ENCODE data around the gene ITPRIP. TPM values are rescaled to one million over a fixed set of nuclear protein-coding genes. Genes with fewer than 3 reads are reported as not detected.

ITPRIP gene
- total RNA-seq, 1 donor from 2014 or later = 4.2 TPM

DNA sequence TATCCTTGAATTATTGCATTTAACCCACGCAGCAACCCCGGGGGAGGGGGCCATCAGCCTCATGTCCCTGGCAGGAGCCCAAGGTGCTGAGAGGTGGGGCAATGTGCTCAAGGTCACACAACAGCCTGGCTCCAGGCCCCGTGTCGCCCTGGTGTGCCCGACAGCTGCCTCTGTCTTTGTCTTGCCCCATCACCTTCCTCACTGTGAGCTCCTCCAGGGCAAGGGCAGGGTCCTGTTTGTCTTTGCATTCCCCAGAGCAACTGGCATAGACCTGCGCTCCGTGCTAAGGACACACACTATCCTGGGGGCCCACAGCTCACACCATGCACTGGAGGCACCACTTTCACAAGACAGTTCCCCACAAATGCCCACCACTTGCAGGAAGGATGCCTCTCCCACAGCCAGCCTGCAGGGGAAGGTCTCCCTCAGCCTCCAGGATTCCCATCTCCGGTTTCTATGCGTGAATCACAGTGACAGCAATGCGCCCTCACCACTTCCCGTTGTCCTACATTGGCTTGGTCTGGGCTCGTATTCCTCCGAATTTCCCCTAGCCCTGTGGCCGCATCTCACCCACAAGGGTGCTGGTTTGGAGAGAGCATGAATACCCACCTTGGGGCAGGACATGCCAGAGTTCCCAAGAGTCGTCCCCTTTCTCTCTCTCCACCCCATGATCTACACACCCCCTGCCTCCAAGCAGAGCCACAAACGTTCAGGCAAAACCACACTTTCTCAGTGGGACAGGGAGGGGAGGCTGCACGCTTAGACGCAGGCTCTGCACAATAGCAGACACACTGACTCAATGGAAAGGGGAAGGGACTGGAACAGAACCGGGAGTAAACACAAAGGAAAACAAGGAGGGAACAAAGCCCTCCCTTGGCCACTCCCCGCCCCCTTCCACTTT lies 10.3 kb downstream of the ITPRIP start:
- no peaks in the 10 kb centered on the region for H3K27me3 ChIP-seq (ENCODE audit: control insufficient read depth in 3 of 3, insufficient read depth in 3 of 3, low read length in 3 of 3)
- H3K9me3 ChIP-seq (ENCODE audit: control insufficient read depth in 3 of 3, low read length in 3 of 3) = no peaks in the 10 kb centered on the region
- H3K36me3 ChIP-seq (ENCODE audit: control insufficient read depth in 3 of 3, insufficient read depth in 3 of 3, low read length in 3 of 3) = no peaks in the 10 kb centered on the region
- H3K9ac ChIP-seq (ENCODE audit: low read depth in 1 of 3, low read length in 3 of 3) = peak overlapping the region; percentile 48 to 71 (median 54)
- H3K4me1 ChIP-seq (ENCODE audit: control insufficient read depth in 3 of 3, insufficient read depth in 3 of 3, low read length in 3 of 3) = peaks cover 69 to 96% (median 93%) of the 10 kb centered on the region in 3 donors
- H3K27ac ChIP-seq (ENCODE audit: low read depth, low read length) = peak overlapping the region; percentile 79
- peak overlapping the region; percentile 46 to 52 (median 48) for H3K4me3 ChIP-seq (ENCODE audit: low read length in 3 of 3)

DNA sequence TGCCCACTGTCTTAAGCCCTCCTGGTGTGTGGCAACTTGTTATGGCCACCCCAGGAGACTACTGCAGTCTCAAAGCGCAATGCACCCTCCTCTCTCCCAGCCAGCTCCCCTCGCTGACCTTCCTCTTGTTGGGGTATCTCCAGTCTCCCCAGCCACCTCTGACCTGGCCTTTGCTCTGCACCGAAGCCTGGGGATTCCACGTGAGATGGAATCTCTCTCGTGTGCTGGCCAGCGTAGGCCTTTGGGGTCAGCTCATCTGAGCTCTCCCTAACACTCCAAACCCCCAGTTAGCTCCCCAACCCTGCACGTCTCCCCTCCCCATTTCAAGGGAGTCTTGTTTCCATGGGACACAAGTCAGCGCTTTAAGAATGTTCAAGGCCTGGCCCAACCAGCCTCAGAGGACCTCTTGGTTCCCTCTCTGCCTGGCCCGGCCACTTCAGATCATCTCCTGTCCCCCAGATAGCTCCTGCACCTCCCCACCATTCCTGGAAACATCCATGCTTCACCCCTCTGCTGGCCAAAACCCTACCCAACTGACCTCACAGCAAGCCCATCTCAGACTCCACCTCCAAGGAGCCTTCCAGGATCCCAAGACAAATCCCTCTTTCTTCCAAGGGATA lies 11.2 kb downstream of the ITPRIP start:
- Histone ChIP-seq H3K4me1 (ENCODE audit: control insufficient read depth in 3 of 3, insufficient read depth in 3 of 3, low read length in 3 of 3) (peaks cover 72 to 96% (median 94%) of the 10 kb centered on the region in 3 donors), H3K9ac (ENCODE audit: low read depth in 1 of 3, low read length in 3 of 3) (peak overlapping the region in 1 of 3 donors; percentile 54)

DNA sequence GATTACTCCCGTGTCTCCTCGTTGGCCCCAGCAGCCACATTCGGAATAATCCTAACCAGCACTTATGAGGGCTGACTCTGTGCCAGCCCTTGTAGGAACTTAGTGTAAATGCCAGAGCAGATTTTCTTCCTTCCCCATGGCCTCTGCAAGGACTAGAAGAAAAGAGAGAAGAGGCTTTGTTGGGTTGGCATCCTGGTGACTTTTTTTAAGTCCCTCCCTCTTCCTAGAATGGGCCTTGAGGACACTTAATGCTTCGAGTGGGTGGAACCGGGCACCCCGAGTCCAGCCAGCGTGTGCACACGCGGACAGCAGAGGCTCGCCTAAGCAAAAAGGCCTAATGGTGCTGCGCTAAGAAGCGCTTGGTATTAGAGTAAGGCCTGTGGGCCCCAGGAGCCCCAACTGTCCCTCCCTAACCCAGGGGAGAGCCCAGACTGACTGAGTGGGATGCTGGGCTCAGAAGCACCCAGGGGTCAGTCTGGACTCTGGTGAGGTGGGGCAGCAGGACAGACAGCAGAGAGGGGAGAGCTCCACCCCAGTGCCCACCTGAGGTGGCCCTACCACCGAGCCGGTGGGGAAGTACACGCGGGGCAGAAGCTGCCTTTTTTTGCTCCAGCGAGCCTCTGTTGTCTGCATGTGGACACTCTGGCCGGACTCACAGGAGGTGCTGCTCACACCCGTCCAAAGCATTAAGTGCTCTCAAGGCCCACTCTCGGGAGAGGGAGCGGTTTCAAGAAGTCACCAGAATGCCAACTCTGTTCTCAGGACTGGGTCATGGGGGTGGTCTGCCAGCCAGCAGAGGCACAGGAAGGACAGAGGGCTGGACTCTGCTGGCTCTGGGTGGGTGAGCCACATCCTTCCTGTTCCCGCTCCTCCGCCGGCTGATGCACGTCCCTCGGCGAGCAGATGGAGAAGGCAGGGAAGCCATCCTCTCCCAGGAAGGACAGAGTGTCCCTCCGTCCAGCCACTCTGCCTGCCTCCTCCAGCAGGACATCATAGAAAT lies 12.5 kb downstream of the ITPRIP start:
- no peaks in the 10 kb centered on the region for H3K36me3 ChIP-seq (ENCODE audit: control insufficient read depth in 3 of 3, insufficient read depth in 3 of 3, low read length in 3 of 3)
- H3K9ac ChIP-seq (ENCODE audit: low read depth in 1 of 3, low read length in 3 of 3) = peak overlapping the region in 1 of 3 donors; percentile 25
- peaks cover 78 to 100% (median 94%) of the 10 kb centered on the region in 3 donors for H3K4me1 ChIP-seq (ENCODE audit: control insufficient read depth in 3 of 3, insufficient read depth in 3 of 3, low read length in 3 of 3)
- H3K9me3 ChIP-seq (ENCODE audit: control insufficient read depth in 3 of 3, low read length in 3 of 3) = no peaks in the 10 kb centered on the region
- peak overlapping the region; percentile 45 for H3K27ac ChIP-seq (ENCODE audit: low read depth, low read length)
- no peak overlapping the region for H3K4me3 ChIP-seq (ENCODE audit: low read length in 3 of 3)
- H3K27me3 ChIP-seq (ENCODE audit: control insufficient read depth in 3 of 3, insufficient read depth in 3 of 3, low read length in 3 of 3) = no peaks in the 10 kb centered on the region

More for the DNA sequence above, 11.2 kb downstream of the ITPRIP start:
- no peaks in the 10 kb centered on the region for H3K9me3 ChIP-seq (ENCODE audit: control insufficient read depth in 3 of 3, low read length in 3 of 3)
- H3K27ac ChIP-seq (ENCODE audit: low read depth, low read length) = peak overlapping the region; percentile 79
- H3K27me3 ChIP-seq (ENCODE audit: control insufficient read depth in 3 of 3, insufficient read depth in 3 of 3, low read length in 3 of 3) = no peaks in the 10 kb centered on the region
- H3K36me3 ChIP-seq (ENCODE audit: control insufficient read depth in 3 of 3, insufficient read depth in 3 of 3, low read length in 3 of 3) = no peaks in the 10 kb centered on the region
- H3K4me3 ChIP-seq (ENCODE audit: low read length in 3 of 3) = no peak overlapping the region

DNA sequence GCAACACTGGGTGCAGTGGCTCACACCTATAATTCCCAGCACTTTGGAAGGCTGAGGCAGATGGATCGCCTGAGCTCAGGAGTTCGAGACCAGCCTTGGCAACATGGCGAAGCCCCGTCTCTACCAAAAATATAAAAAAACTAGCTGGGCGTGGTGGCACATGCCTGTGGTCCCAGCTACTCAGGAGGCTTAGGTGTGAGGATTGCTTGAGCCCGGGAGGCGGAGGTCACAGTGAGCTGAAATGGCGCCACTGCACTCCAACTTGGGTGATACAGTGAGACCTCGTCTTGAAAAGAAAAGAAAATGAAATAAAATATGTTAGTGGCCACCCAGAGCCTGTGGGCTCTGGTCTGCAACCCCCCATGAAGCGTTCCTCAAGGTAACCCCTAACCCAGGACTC lies 13.3 kb downstream of the ITPRIP start:
- H3K9me3 ChIP-seq (ENCODE audit: control insufficient read depth in 3 of 3, low read length in 3 of 3) = no peaks in the 10 kb centered on the region
- H3K4me1 ChIP-seq (ENCODE audit: control insufficient read depth in 3 of 3, insufficient read depth in 3 of 3, low read length in 3 of 3) = peaks cover 72 to 96% (median 87%) of the 10 kb centered on the region in 3 donors
- no peak overlapping the region for H3K27ac ChIP-seq (ENCODE audit: low read depth, low read length)
- H3K36me3 ChIP-seq (ENCODE audit: control insufficient read depth in 3 of 3, insufficient read depth in 3 of 3, low read length in 3 of 3) = no peaks in the 10 kb centered on the region
- no peak overlapping the region for H3K4me3 ChIP-seq (ENCODE audit: low read length in 3 of 3)
- no peaks in the 10 kb centered on the region for H3K27me3 ChIP-seq (ENCODE audit: control insufficient read depth in 3 of 3, insufficient read depth in 3 of 3, low read length in 3 of 3)
- H3K9ac ChIP-seq (ENCODE audit: low read depth in 1 of 3, low read length in 3 of 3) = no peak overlapping the region

DNA sequence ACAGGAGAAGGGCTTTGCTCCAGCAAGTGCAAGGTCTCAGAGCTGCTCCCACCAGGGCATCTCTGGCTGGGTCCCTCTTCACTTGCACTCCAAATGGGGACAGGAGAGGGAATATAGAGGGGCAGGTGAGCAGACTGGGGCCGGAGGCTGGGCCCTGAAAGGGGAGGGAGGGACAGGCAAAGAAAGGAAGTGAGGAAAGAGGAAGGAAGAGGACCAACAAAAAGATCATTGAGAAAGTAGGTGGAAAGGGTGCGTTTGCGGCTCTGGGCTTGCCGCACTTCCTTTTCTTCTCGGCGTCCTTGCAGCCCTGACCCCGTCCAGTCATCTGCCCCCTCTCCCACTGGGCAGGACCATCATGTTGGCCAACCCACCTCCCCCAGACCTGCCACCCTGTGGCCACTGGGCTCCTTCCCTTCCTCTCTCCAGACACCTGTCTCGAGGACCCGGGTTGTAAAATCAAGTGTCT lies 14.0 kb downstream of the ITPRIP start:
- no peak overlapping the region for H3K27ac ChIP-seq (ENCODE audit: low read depth, low read length)
- H3K27me3 ChIP-seq (ENCODE audit: control insufficient read depth in 3 of 3, insufficient read depth in 3 of 3, low read length in 3 of 3) = no peaks in the 10 kb centered on the region
- H3K4me1 ChIP-seq (ENCODE audit: control insufficient read depth in 3 of 3, insufficient read depth in 3 of 3, low read length in 3 of 3) = peaks cover 70 to 96% (median 86%) of the 10 kb centered on the region in 3 donors
- H3K9me3 ChIP-seq (ENCODE audit: control insufficient read depth in 3 of 3, low read length in 3 of 3) = no peaks in the 10 kb centered on the region
- peak overlapping the region in 1 of 3 donors; percentile 16 for H3K9ac ChIP-seq (ENCODE audit: low read depth in 1 of 3, low read length in 3 of 3)
- H3K4me3 ChIP-seq (ENCODE audit: low read length in 3 of 3) = no peak overlapping the region
- no peaks in the 10 kb centered on the region for H3K36me3 ChIP-seq (ENCODE audit: control insufficient read depth in 3 of 3, insufficient read depth in 3 of 3, low read length in 3 of 3)

DNA sequence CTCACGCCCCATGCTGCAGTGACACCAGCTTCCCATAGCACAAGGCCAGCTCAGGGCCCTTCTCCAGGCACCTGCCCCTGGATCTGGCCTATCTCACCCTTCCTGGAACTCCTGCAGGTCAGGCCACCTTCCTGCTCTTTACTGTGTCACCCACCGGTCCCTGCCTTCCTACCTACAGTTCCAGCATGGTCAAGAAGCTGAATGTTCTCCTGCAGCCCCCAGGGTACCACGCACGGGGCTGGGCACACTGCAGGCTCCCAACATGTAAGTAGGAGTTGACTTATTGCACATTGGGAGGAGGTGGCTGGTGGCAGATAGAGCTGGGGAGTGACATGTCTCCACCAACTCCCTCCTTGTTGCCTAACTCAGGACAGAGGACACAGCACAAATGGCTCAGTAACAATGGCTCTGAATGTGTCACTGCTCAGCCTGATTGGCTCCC lies 14.5 kb downstream of the ITPRIP start:
- H3K9ac ChIP-seq (ENCODE audit: low read depth in 1 of 3, low read length in 3 of 3) = peak overlapping the region in 1 of 3 donors; percentile 16
- H3K4me1 ChIP-seq (ENCODE audit: control insufficient read depth in 3 of 3, insufficient read depth in 3 of 3, low read length in 3 of 3) = peaks cover 70 to 96% (median 86%) of the 10 kb centered on the region in 3 donors
- H3K27ac ChIP-seq (ENCODE audit: low read depth, low read length) = no peak overlapping the region
- H3K36me3 ChIP-seq (ENCODE audit: control insufficient read depth in 3 of 3, insufficient read depth in 3 of 3, low read length in 3 of 3) = no peaks in the 10 kb centered on the region
- no peaks in the 10 kb centered on the region for H3K27me3 ChIP-seq (ENCODE audit: control insufficient read depth in 3 of 3, insufficient read depth in 3 of 3, low read length in 3 of 3)
- no peaks in the 10 kb centered on the region for H3K9me3 ChIP-seq (ENCODE audit: control insufficient read depth in 3 of 3, low read length in 3 of 3)
- H3K4me3 ChIP-seq (ENCODE audit: low read length in 3 of 3) = no peak overlapping the region

DNA sequence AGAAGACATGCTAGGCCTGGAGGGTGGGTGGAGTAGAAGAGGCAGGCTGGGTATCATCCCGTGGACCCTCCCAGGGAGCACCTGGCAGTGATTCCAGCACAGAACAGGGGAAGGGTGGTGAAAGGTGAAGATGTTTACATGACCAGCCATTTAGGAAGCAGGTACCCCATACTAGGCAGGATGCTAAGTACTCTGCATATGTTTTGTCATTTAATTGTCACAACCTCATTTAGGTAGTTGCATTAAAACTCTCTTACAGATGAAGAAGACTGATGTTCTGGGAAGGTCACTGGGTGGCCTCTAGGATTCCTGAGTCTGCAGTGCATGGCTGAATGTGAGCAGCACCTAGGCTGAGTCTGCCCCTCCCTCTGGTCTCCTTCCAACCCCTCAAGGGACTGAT lies 15.2 kb downstream of the ITPRIP start:
- Histone ChIP-seq H3K4me1 (ENCODE audit: control insufficient read depth in 3 of 3, insufficient read depth in 3 of 3, low read length in 3 of 3) (peaks cover 63 to 94% (median 85%) of the 10 kb centered on the region in 3 donors), H3K27me3 (ENCODE audit: control insufficient read depth in 3 of 3, insufficient read depth in 3 of 3, low read length in 3 of 3) (no peaks in the 10 kb centered on the region), H3K9ac (ENCODE audit: low read depth in 1 of 3, low read length in 3 of 3) (peak overlapping the region in 1 of 3 donors; percentile 50), H3K27ac (ENCODE audit: low read depth, low read length) (no peak overlapping the region), H3K4me3 (ENCODE audit: low read length in 3 of 3) (no peak overlapping the region), H3K36me3 (ENCODE audit: control insufficient read depth in 3 of 3, insufficient read depth in 3 of 3, low read length in 3 of 3) (no peaks in the 10 kb centered on the region), H3K9me3 (ENCODE audit: control insufficient read depth in 3 of 3, low read length in 3 of 3) (no peaks in the 10 kb centered on the region)

DNA sequence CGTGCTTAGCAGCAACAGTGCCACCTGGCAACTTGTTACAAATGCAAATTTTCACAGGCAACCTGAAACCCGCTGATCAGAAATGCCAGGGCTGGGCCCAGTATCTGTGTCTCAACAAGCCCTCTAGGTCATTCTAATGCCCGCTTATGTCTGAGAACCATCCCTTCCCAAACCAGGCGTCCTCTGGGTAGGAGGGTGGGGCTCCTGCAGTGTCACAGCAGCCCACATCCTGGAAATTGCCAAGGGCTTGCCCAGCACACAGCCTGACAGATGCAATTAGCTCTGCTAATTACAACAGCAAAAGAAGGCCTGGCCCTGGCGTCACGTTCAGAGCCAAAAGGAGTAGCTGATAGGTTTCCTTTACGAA lies 15.9 kb downstream of the ITPRIP start:
- Histone ChIP-seq H3K9ac (ENCODE audit: low read depth in 1 of 3, low read length in 3 of 3) (peak overlapping the region in 2 of 3 donors; percentile 20 to 50), H3K27me3 (ENCODE audit: control insufficient read depth in 3 of 3, insufficient read depth in 3 of 3, low read length in 3 of 3) (no peaks in the 10 kb centered on the region), H3K27ac (ENCODE audit: low read depth, low read length) (peak overlapping the region; percentile 10), H3K9me3 (ENCODE audit: control insufficient read depth in 3 of 3, low read length in 3 of 3) (no peaks in the 10 kb centered on the region), H3K4me3 (ENCODE audit: low read length in 3 of 3) (no peak overlapping the region), H3K4me1 (ENCODE audit: control insufficient read depth in 3 of 3, insufficient read depth in 3 of 3, low read length in 3 of 3) (peaks cover 63 to 94% (median 85%) of the 10 kb centered on the region in 3 donors), H3K36me3 (ENCODE audit: control insufficient read depth in 3 of 3, insufficient read depth in 3 of 3, low read length in 3 of 3) (no peaks in the 10 kb centered on the region)

DNA sequence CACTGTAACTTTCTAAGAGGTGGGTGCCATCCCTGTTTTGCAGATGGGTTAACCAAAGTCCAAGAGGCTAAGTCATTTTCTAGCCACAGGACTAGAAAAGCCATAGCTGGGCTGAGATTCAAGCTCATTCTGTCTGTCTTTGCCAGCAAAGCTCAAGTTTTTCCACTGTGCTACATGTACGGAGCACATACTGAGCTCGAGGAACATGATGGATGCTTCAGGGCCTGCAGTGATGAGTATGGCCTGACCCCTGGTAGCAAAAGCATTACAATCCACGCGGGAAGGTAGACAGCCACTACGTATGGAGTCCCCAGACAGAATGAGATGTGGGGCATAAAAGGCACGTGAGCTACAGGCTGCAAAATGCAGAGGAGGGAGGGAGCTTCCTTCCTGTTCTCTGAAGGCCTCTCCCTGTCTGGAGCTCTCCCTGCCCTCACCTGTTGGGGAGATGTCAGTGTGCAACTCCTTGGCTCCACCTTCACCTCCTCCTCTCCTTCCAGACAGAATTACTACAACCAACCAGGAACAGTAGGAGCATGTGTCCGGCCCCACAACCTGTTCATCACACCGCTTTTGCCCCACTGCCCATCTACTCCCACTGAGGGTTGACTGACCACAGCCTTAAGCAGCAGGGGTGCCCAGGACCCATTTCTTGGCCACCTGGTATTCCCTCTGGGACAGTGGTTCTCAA lies 16.4 kb downstream of the ITPRIP start:
- H3K4me1 ChIP-seq (ENCODE audit: control insufficient read depth in 3 of 3, insufficient read depth in 3 of 3, low read length in 3 of 3) = peaks cover 61 to 94% (median 82%) of the 10 kb centered on the region in 3 donors
- no peaks in the 10 kb centered on the region for H3K27me3 ChIP-seq (ENCODE audit: control insufficient read depth in 3 of 3, insufficient read depth in 3 of 3, low read length in 3 of 3)
- H3K9me3 ChIP-seq (ENCODE audit: control insufficient read depth in 3 of 3, low read length in 3 of 3) = no peaks in the 10 kb centered on the region
- peak overlapping the region; percentile 10 for H3K27ac ChIP-seq (ENCODE audit: low read depth, low read length)
- H3K9ac ChIP-seq (ENCODE audit: low read depth in 1 of 3, low read length in 3 of 3) = peak overlapping the region in 2 of 3 donors; percentile 14 to 50
- no peak overlapping the region for H3K4me3 ChIP-seq (ENCODE audit: low read length in 3 of 3)
- H3K36me3 ChIP-seq (ENCODE audit: control insufficient read depth in 3 of 3, insufficient read depth in 3 of 3, low read length in 3 of 3) = no peaks in the 10 kb centered on the region
